Measurements from ENCODE around the gene FOXP4. TPM values are rescaled to one million over a fixed set of nuclear protein-coding genes. Genes with fewer than 3 reads are reported as not detected.

Gene FOXP4
- polyA plus RNA-seq, 1 of the 3 experiments (the other 2 are of a cell fraction), result 7.3 TPM

- CTCF ChIA-PET, result interaction anchor here (0.5 to 4.6 kb wide), 8 partner anchors 14 to 128 kb away, joined by 3 to 18 read pairs (median 3); no protein-coding TSS in a partner anchor
- 85% methylated on average over 6 of the region's 9 CpGs for WGBS (ENCODE audit: low lambda C conversion rate)
- DNase-seq, result no peak
These were observed 100.9 kb downstream of the FOXP4 start for GRCh38 chr6:41647061-41647511.

GRCh38 chr6:41648070-41648585 lies 101.9 kb downstream of the FOXP4 start:
- Histone ChIP-seq H3F3A (replicated peaks; ENCODE audit: insufficient read depth) (no peaks in the 10 kb centered on the region), H3K27ac (ENCODE audit: low read depth in 2 of 2, low read length in 1 of 2) (no peak overlapping the region), H3K9me2 (no peaks in the 10 kb centered on the region), H3K36me3 (replicated peaks in 1 of 2; ENCODE audit: control insufficient read depth in 1 of 2, insufficient read depth in 2 of 2, low read length in 1 of 2) (no peaks in the 10 kb centered on the region), H3K4me3 (ENCODE audit: low read depth in 2 of 2, low read length in 1 of 2) (no peak overlapping the region), H3K9ac (no peak overlapping the region), H3K9me3 (no peaks in the 10 kb centered on the region), H3K4me1 (ENCODE audit: control insufficient read depth in 1 of 2, insufficient read depth in 2 of 2, low read depth in 1 of 2, low read length in 1 of 2) (peaks cover 4 to 13% of the 10 kb centered on the region in 2 experiments; a peak in 2 of 4 replicates), H4K20me1 (ENCODE audit: insufficient read depth) (no peaks in the 10 kb centered on the region), H3K4me2 (no peak overlapping the region), H2AFZ (ENCODE audit: low read depth) (no peak overlapping the region), H3K27me3 (ENCODE audit: insufficient read depth) (no peaks in the 10 kb centered on the region), H3K79me2 (ENCODE audit: insufficient read depth) (no peaks in the 10 kb centered on the region)
- CTCF ChIA-PET, result interaction anchor here (1.2 to 4.6 kb wide), 6 partner anchors 13 to 280 kb away, joined by 3 to 18 read pairs (median 8); no protein-coding TSS in a partner anchor
- POLR2A ChIA-PET, result interaction anchor here (0.7 kb wide), 1 partner anchor 58 kb away, joined by 3 read pairs; no protein-coding TSS in a partner anchor
- DNase-seq, result no peak
- TF ChIP-seq, protein P1, sequence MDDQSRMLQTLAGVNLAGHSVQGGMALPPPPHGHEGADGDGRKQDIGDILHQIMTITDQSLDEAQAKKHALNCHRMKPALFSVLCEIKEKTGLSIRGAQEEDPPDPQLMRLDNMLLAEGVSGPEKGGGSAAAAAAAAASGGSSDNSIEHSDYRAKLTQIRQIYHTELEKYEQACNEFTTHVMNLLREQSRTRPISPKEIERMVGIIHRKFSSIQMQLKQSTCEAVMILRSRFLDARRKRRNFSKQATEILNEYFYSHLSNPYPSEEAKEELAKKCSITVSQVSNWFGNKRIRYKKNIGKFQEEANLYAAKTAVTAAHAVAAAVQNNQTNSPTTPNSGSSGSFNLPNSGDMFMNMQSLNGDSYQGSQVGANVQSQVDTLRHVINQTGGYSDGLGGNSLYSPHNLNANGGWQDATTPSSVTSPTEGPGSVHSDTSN (IDR thresholded peaks at IDR 0.05), result no peak
- TF ChIP-seq, protein P2, sequence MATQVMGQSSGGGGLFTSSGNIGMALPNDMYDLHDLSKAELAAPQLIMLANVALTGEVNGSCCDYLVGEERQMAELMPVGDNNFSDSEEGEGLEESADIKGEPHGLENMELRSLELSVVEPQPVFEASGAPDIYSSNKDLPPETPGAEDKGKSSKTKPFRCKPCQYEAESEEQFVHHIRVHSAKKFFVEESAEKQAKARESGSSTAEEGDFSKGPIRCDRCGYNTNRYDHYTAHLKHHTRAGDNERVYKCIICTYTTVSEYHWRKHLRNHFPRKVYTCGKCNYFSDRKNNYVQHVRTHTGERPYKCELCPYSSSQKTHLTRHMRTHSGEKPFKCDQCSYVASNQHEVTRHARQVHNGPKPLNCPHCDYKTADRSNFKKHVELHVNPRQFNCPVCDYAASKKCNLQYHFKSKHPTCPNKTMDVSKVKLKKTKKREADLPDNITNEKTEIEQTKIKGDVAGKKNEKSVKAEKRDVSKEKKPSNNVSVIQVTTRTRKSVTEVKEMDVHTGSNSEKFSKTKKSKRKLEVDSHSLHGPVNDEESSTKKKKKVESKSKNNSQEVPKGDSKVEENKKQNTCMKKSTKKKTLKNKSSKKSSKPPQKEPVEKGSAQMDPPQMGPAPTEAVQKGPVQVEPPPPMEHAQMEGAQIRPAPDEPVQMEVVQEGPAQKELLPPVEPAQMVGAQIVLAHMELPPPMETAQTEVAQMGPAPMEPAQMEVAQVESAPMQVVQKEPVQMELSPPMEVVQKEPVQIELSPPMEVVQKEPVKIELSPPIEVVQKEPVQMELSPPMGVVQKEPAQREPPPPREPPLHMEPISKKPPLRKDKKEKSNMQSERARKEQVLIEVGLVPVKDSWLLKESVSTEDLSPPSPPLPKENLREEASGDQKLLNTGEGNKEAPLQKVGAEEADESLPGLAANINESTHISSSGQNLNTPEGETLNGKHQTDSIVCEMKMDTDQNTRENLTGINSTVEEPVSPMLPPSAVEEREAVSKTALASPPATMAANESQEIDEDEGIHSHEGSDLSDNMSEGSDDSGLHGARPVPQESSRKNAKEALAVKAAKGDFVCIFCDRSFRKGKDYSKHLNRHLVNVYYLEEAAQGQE (IDR thresholded peaks at IDR 0.05; ENCODE audit: low read depth, low read length), result no peak
- 72% methylated on average over 7 of the region's 7 CpGs for WGBS (ENCODE audit: low lambda C conversion rate)

More at GRCh38 chr6:41647061-41647511, 100.9 kb downstream of the FOXP4 start:
- Histone ChIP-seq H3K4me3 (ENCODE audit: low read depth in 2 of 2, low read length in 1 of 2) (no peak overlapping the region), H3K9me2 (no peaks in the 10 kb centered on the region), H2AFZ (ENCODE audit: low read depth) (no peak overlapping the region), H3K79me2 (ENCODE audit: insufficient read depth) (no peaks in the 10 kb centered on the region), H4K20me1 (ENCODE audit: insufficient read depth) (no peaks in the 10 kb centered on the region), H3K27me3 (ENCODE audit: insufficient read depth) (no peaks in the 10 kb centered on the region), H3K9ac (no peak overlapping the region), H3K4me2 (no peak overlapping the region), H3K36me3 (replicated peaks in 1 of 2; ENCODE audit: control insufficient read depth in 1 of 2, insufficient read depth in 2 of 2, low read length in 1 of 2) (no peaks in the 10 kb centered on the region), H3K9me3 (no peaks in the 10 kb centered on the region), H3K4me1 (ENCODE audit: control insufficient read depth in 1 of 2, insufficient read depth in 2 of 2, low read depth in 1 of 2, low read length in 1 of 2) (peaks cover 4 to 15% of the 10 kb centered on the region in 2 experiments; a peak in 2 of 4 replicates), H3F3A (replicated peaks; ENCODE audit: insufficient read depth) (no peaks in the 10 kb centered on the region), H3K27ac (ENCODE audit: low read depth in 2 of 2, low read length in 1 of 2) (no peak overlapping the region)
- POLR2A ChIA-PET, result no interaction called here
- TF ChIP-seq, protein P1 (IDR thresholded peaks at IDR 0.05), result no peak
- TF ChIP-seq ELF1 (IDR thresholded peaks at IDR 0.05) (no peak), MEF2A (IDR thresholded peaks at IDR 0.05; ENCODE audit: borderline replicate concordance, low read depth) (no peak), GATA2 (CRISPR knock-in tag; IDR thresholded peaks at IDR 0.05) (no peak), EP300 (IDR thresholded peaks at IDR 0.05; ENCODE audit: borderline replicate concordance in 1 of 2, low read depth in 1 of 2, low read length in 1 of 2) (no peak), EZH2phosphoT487 (IDR thresholded peaks at IDR 0.05; ENCODE audit: borderline replicate concordance, low read depth) (no peak), GABPA (IDR thresholded peaks at IDR 0.05; ENCODE audit: low read depth) (no peak), MAX (IDR thresholded peaks at IDR 0.05; ENCODE audit: low read depth) (no peak), CHD2 (IDR thresholded peaks at IDR 0.05; ENCODE audit: low read length, partially characterized antibody) (no peak)
